GM18951 (cell line): ENCODE results near the gene WEE2.

Experiments
- POLR2A ChIP-seq: IDR thresholded peaks from 4 replicates; pipeline ENCODE4 v1.6.1; 2011; ENCODE audit warnings: mild to moderate bottlenecking; ENCODE audit not compliant: insufficient read length, insufficient read depth; ENCODE audit errors: extremely low read depth
- in situ Hi-C: fragments of 300-500 bp; cut with MboI; formaldehyde crosslinking; loops from one replicate; pipeline ENCODE4 v1.12.0; 2022; ENCODE audit warnings: low sequenced_read_pairs, mixed read lengths, inconsistent platforms; ENCODE audit not compliant: unreplicated experiment

Gene WEE2

DNA sequence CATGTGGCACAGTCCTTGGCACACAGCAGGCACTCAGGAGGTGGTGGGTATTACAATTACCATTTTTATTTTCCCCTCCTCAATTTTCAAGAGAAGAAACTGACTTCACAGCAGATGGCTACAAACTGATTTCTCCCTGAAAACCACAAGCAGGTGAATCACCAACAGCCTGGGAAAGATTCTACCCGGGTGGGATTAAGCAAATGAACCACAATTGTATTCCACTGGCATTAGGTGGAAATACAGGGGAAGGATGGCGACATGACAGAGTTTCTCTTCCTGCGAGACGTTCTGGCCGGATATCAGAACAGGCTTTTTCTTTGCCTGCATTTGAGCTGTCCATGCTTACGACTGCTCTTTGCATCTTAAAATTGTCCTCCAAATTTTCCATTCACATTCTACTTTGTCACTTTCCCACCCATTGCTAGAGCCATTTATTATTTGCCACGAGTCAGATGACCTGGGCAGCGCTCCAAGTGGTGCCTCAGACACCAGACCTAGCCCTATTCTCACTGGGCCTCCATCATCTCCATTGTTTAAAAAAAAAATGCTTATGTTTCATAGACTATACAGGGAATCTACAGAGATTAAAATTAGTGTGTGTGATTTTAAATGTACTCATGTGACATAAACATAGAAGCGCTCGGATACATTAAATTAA lies 10.8 kb upstream of the WEE2 start:
- no peak for TF ChIP-seq POLR2A
- in situ Hi-C loops, result no loop called here

DNA sequence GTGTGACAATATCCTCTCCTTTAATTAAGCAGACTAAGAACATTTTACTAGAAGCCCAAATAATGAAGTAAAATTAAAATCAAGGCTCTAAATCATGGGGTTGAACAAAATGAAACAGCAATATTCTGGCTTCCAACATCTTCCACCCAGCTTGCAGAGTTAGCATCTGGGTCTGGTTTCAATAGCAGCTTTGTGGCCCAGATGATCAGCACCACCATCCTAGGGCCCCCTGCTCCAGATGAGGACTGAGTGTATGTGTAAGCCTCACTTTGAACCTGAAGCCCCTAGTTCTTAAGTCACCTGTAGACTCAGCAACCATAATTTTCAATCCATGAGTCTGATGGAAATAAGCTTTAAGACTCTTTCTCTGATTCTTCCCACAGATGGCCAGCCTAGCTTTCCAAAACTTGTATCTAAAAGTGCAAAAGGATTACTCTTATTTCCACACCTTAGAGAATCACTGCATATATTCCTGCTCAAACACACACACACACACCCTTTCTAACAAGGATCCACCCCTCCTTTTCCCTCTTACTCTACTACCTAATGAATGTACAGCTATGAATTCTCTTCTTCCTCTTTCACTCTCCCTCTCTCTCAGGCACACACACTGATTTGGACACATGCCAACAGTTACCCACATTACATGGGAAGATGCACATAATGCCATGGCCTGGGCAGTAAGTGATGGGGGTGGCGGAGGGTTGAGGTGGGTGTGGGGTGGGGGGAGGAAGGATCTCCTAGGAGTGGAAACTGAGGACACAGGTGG lies 9.7 kb upstream of the WEE2 start:
- no peak for TF ChIP-seq POLR2A
- in situ Hi-C loops, result no loop called here

DNA sequence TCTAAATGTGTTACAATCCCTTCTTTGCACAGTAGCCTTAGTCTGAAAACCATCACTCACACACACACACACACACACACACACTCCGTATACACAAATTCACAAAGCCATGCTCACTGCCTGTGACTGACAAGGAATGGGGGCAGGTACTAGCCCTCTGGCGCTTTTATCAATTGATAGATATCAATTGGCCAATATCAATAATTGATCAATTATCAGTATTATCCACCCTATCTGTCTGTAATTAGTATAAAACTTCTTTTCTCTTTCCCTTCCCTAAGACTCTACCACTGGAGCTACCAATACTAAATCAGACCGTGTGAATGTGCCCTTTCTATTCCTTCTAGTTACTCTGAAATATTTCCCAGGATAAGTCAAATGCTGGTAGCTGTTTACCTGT lies 8.3 kb upstream of the WEE2 start:
- no peak for TF ChIP-seq POLR2A
- in situ Hi-C loops, result no loop called here

DNA sequence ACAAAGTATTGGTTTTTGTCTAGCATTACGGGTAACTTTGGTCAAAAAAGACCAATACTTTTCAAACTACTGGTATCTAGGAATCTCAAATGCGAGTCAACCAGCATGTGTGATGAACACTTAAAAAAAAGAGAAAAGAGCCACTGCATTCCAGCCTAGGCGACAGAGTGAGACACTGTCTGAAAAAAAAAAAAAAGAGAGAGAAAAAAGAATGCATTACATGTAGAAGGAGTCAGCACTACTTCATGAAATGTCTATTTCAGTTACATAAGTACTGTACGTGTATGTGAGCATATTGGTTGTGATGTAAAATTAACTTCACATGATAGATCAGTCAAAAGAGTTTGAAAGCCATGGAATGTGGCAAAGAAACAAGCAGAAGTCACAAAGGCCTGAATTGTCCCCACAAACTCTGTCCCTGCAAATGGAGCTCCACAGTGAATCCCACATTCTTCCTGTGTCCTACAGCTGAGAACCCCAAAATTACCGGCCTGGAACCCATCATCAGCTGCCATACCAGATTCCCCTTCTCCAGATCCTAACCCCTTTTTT lies 7.8 kb upstream of the WEE2 start:
- in situ Hi-C loops, result no loop called here
- TF ChIP-seq POLR2A, result no peak

DNA sequence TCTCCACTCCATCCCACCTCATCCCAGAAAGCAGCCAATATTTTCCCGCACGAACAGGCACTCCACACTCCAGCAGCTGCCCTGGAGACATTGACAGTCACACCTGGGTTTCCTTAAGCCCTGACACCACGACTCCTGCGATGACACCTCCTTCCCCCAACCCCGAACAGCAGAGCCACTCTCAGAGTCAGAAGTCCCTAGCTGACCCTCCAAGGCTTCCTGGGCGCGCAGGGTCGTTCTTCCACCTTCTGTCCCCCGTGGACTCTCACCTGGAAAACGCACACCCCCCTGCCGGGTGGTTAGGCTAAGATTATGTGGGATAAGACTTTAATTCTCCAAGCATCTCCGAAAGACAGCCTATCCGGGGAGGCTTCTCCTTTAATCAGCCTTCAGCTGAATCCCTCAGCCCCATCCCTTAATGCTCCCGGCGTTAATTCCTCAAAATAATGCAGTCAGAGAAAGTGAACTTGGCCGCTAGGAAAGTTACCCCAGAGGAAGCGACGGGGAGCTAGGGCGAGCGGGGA lies 7.2 kb upstream of the WEE2 start:
- no peak for TF ChIP-seq POLR2A
- in situ Hi-C loops, result no loop called here

DNA sequence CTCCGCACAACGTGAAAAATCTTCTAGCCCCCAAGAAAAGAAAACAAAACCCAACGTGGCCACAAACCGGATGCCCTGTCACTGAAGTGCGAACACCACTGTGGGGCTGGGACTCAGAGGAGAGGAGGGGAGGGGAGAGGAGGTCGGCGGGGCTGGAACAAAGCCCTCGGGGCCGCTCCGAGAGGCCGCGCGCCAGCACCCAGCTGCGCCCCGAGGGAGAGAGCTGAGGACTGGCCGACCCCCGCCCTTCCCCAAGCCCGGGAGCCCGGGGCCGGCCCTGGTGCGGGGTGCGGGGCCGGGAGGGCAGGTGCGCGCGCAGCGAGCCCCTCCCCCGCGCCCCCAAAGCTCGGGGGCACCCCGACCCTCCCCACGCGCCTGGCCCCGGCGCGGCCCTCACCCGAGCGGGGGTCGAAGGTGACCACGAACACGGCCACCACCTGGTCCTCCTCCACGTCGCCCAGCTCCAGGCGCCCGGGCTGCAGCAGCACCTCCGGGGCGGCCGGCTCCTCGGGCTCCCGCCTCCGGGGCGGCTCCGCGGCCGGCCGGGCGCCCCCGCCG lies 6.6 kb upstream of the WEE2 start:
- no peak for TF ChIP-seq POLR2A
- in situ Hi-C loops, result no loop called here

DNA sequence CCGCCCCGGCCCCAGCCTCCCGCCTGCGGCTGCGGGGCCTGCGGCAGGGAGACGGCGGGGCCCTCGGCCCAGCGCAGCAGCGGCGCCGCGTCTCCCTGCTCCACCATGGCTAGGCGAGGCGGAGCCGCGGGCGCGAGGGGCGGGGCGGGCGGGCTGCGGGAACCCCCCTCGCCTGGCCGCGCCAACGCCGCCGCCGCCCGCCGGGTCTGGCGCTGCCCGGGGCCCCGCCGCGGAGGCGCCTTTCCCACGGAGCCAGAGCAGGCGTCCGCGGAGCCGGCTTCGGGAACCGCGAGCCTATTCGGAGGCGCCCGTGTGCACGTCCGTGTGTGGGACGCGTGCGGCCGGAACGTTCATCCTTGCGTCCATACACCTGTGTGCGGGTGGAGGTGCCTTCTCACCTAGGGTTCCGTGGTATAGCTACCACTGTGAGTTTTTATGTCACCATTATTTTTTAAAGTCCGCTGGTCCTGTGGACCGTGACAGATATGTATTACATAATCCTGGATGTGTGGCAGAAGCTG lies 6.0 kb upstream of the WEE2 start, which contains the start of gene DENND11:
DENND11 (minus strand) TSS at position 120 of the 521 bp plus-strand sequence; CDS start at position 107, 13 bp downstream.
- in situ Hi-C loops, result no loop called here
- peak; percentile 59 for TF ChIP-seq POLR2A

DNA sequence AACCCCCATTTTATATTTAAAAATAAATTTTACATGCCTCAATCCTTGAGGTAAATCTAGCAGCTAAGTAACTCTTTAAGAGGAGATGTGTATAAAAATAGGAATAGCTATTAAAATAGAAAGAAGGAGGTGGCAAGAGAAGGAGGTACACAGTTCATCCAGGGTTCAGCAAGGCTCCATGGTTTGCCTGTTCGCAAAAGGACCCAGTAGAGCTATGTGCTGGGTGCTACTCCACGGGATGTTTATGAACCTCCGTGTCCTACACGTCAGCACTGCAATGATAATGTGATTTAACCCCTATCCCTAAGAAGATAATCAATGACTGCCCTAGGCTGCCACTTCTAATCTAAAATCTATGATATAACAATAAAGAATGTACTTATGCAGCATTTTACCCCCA lies 5.3 kb upstream of the WEE2 start:
- in situ Hi-C loops, result no loop called here

DNA sequence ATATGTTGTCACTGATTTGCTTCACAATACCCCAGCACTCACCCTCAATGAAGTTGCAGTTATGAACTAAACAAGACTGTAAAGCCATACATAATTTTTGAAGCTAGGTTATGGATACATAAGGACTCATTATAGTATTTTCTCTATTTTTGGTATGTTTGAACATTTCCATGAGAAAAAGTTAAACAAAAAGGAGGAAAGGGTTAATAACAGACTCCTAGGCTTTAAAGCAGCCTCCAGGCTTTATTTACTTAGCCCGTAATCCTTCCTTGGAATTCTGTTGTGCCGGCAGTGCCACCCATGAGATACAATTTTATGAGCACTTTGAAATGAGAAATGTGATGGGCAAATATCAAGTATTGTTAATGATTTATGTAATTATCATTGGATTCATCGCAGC lies 4.0 kb upstream of the WEE2 start:
- no peak for TF ChIP-seq POLR2A
- in situ Hi-C loops, result no loop called here

More for the DNA sequence above, 5.3 kb upstream of the WEE2 start:
- no peak for TF ChIP-seq POLR2A

DNA sequence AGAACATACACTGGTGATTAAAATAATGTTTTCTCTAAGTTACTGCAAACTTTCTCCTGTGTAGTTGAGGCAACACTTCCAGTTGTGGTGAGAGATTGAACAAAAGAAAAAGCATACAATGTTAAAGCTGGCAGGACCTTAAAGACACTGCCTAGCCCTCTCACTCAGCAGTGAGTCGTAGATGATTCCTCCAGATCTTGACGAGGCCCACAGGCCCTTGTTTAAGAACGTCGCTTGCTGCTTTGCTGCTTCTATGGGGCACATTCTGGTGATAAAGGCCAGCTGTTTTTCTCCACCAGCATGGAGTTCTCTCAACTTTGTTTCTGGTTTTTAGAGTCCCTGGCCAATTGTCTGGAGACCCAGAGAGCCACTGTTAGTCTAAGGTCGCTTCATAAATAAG lies 3.4 kb upstream of the WEE2 start:
- in situ Hi-C loops, result no loop called here

DNA sequence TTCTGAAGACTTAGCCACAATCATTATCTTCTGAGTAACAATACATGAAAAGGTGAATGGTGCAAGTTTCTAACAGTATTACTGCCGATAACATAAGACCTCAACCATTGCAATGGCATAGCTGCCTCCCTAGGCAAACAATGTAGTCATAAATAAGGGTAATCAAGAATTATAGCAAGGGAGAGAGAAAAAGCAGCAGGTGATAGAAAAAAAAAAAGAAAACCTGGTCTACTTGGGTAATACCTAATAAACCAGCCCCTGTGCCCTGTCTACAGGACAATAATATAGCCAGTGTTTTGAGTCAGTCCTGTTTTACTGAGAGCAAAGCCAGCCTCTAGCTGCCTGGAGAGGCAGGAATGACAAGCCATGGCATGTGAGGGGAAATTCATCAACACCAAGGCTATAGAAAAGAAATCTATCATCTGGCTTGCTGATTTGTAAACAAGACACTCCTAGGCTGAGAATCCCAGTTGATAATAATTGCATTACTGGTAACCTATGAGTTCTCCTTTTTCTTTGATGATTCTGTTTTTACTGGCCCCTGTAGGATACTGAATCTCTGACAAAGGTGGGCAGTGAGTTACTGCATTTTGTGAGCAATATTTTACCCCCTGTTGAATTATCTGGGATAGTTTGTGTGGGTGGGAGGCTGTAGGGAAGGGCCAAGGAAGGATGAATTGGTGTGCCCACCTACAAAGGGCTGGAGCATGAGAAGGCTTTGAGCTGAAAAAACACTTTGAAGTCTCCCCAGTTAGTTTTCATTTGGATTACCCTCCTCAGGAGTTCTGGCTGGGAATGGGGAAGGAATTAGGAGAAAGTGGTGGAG lies 1.7 kb upstream of the WEE2 start:
- in situ Hi-C loops, result no loop called here

More for the DNA sequence above, 3.4 kb upstream of the WEE2 start:
- no peak for TF ChIP-seq POLR2A

DNA sequence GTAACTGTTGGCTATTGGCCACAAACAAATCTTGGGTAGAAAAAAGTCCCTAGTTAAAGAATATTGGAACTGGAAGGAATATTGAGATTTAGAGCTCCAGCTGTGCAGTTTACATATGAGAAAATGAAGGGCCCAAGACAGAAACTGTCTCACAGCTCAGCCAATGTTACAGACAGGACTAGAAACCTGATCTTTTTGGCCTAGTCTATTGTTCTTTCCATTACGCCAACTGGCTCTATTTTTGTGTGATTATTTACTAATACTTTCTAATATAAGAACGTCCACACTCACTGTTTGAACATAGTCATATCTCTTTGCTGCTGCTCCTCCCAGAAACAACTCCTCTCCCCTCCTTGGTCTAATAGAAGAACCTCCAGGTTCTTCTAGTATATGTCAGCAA lies 1.2 kb downstream of the WEE2 start:
- TF ChIP-seq POLR2A, result no peak
- in situ Hi-C loops, result no loop called here

More for the DNA sequence above, 1.7 kb upstream of the WEE2 start:
- TF ChIP-seq POLR2A, result no peak
